GM19372 (cell line): ENCODE data around the gene CNP.

Source experiments
- ATAC-seq: cut with Tn5 transposase; IDR thresholded peaks from one replicate; pipeline ENCODE4 v1.9.1; 2021; ENCODE audit warnings: mild to moderate bottlenecking, low read depth, moderate library complexity; ENCODE audit not compliant: unreplicated experiment

Gene CNP

DNA sequence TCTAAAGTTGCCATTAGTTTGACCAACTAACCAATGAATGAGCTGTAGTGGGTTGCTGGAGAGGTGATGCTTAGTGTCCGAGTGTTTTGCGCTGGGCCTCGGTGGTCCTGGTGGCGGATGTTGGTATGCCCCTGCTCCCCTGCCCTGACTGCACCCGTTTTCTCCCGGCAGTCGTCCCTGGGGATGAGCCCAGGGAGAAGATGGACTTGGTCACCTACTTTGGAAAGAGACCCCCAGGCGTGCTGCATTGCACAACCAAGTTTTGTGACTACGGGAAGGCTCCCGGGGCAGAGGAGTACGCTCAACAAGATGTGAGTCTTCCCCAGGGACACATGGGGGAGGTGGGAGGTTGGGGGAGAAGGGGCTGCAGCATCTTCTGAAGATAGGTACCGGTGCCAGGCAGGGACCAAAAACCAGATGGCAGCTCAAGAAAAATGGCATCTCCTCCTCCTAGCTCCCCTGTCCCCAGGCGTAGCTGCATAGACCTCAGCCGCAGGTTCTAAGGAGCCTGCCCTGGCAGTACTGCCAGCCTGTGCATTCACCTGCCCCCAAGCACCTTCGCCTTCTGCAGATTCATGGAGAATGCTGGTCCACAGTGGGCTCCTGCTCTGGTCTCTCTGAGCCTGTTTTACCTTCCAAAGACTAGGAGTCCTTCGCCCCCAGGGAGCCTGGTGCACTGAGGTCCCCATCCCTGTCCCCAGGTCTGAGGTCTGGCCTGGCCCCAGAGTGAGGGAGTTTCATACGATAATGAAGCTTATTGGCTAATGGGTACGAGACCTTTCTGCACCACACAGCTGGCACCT, 5.3 kb downstream of the CNP start:
- ATAC-seq: no peak

DNA sequence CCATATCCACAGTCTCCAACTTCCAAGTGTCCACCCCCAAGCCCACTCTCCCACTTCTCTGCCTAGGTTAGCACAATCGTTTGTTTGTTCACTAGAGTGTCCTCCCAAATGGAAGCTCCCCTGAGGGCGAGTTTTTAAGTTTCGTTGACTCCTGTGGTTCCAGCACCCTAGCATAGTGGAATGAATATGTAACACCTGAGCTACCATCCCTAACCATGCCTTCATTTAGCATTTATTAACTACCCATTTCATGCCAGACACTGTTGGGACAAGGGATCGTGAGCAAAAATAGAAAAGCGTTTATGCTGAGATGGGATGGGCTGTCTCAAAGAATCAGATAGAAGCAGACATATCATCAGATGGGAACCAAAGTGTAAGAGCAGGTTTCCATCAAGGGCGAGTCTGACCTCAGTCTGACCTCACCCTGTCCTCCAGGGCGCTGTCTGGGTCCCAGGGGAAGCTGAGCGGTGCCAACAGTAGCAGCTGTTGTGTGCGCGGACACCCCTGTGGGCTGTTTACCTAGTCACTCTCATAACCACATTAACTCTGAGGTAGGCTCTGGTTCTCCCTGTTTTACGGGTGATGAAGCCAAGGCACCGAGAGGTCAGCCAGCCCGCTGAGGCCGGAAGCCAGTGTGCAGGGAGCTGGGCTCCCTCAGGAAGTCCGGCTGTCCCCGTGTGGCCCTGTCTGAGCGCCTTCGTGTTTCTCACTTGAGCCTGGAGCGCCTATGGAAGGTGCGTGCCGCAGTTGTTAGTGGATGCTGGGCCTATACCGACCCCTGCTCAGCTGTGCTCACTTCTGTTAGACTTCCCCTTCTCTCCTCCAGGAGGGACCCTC, 6.2 kb downstream of the CNP start:
- no peak for ATAC-seq

DNA sequence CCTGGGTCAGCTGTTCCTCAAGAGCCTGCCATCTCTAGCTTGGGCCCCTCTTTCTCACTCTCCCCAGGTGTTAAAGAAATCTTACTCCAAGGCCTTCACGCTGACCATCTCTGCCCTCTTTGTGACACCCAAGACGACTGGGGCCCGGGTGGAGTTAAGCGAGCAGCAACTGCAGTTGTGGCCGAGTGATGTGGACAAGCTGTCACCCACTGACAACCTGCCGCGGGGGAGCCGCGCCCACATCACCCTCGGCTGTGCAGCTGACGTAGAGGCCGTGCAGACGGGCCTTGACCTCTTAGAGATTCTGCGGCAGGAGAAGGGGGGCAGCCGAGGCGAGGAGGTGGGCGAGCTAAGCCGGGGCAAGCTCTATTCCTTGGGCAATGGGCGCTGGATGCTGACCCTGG, 6.8 kb downstream of the CNP start:
- no peak for ATAC-seq

DNA sequence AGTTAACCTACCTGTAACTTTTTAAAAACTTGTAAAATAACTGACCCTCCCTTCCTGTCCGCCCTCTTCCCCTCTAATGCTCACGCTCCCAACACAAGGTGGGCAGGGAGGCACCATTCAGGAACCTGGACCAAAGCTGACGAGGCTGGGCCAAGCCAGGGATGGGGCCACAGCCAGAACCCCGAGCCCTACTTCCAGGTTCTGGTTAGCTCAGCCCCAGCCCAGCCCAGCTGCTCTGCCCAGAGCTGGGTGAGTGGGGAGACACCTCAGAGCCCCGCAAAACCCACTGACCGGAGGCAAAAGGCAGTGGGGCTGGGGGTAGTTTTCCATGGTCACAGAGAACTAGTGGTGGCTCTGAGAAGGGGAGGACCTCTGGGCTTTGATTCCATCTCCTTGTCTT, 7.4 kb downstream of the CNP start:
- no peak for ATAC-seq

DNA sequence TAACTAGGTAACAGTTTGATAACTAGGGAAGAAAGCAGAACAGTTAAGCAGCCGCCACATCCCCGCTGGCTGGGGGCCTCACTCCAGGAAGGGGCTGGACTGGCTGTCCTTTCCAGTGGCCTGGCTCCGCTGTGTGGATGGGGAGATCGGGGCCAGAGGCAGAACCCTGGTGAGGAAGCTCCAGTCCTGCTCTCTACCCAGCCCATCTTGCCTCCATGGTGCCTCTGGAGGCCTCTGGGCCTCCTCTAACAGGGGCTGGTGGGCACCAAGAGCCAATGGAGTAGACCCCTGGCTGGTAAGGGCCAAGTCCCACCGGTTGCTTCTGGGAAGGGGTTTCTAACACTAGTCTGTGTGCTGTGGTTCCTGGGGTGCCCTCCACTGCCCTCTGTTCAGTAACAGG, 8.1 kb downstream of the CNP start:
- ATAC-seq: no peak

DNA sequence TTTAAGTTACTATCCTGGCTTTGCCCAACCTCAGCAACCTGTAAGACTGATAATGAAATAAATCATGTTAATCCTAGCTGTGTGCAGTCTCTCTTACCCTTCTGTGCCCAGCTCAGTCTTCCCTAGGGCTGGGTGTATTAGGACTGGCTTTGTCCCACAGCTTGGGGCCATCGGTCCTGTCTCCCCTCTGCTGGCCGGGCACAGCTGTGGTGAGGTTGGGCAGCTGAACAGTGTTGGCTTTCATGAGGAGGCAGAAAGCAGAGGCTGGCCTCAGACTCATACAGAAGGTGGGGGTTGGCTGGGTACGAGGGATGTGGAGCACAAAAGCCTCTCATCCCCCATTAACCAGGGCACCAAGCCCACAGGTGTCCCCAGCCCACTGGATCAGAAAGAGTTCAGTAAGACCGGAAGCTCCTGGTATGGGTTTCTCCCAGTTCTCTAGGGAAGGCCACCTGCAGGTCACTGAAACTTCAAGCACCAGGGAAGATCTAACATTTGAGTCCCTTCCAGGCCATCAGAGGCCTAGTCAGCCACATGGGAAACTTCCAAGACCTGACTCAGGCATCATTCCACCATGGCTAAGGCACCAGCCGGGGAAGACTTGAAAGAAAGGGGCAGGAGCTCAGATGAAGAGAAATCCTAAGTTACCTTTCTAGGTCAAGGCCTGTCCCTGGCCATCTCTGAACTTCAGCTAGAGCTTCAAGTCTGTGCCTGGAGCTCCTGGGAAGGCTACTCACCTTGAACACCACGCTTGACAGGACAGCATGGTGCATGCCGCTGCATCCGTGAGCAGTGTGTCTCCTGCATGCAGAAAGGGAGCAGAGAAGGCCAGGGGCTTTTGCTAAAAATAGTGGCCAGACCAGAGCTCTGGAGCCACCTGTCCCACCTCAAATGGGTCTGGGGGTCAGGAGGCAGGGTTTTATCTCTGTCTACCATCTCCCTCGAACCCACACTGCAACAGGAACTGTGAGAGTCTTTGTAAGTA, 8.8 kb downstream of the CNP start:
- ATAC-seq: no peak

DNA sequence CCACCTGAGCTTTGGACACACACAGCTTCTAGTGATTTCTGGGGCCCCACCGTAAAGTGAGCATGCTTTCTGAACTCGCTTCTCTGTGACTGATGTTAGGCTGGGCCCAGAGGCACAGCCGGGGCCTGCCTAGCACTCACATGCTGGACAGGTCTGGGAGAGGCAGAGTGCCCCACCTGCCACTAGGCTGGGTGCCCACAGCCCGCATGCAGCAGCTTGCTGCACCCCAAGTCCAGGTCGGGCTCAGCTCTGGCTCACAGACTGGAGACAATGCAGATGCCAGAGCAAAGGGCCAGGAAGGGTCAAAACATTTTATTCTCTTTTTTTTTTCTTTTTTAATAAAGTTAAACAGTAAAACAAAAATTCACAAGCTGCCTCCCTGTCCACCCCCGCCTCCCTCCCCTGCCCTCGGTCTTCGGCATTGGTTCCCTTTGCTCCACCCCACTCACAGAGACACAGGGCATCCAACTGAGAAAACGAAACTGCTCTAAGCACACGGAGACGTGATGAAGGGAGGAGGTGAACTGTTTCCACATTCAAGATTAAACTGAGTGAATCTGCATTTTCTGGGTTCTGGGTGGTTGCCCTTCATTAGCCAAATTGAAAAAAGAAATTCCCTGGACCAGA, 9.7 kb downstream of the CNP start:
- no peak for ATAC-seq

DNA sequence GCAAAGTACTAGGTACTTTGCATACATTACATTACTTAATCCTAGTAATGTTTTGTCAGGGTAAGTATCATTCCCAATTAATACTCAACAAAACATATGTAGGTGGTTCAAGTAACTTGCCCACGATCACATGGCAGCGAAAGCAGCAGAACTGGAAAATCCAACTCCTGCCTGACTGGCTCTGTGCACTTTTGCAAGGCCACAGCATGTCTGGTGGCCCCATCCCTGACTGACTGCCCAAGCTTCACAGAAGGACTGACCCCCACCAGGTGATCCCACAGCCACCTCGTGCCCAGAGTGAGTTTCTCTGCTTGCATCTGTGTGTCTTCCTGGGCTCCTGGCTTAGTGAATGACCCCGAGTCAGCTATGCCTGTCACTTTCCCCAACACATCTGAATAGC, 11.4 kb downstream of the CNP start:
- no peak for ATAC-seq

DNA sequence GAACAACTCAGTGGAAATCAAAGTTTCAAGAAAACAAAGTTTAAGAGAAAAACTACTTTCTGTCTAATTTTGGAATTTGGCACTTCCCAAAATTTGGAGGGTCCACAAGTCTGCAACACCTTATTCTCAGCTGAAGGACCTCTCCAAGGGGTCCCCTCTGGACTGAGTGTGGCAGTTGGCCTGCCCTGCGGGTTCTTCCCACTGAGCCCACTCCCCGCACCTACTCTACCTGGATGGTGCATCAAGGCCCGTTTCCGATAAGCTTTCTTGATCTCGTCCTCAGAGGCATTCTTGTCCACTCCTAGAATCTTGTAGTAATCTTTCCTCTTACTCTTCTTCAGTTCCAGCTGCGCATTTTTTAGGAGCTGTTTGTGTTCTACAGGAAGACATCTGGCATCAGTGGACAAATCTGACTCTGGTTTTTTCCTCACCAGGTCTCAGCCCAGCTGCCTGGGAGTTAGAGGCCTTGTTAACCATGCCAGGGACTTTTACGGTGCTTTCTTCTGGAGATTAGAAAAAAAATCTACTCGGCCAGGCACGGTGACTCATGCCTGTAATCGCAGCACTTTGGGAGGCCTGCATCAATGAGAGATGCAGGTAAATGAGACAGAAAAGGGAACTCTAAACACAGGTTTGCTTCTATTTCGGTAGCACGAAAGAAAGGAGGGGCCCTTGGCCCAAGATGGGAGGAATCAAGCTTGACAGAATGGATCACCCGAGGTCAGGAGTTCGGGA, 15.6 kb downstream of the CNP start:
- no peak for ATAC-seq

DNA sequence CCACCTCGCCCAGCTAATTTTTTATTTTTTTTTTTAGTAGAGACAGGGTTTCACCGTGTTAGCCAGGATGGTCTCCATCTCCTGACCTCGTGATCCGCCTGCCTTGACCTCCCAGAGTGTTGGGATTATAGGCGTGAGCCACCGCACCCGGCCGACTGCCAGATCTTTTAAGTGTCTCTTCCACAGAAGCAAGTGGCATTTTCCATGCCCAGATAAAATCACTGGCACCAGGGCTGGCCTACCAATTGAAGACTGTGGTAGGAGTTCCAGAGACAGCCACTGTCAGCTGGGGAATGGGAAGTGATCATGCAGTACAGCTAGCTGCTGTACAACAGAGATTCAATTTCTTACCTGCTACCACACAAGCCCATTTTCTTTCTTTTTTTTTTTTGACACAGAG, 17.9 kb downstream of the CNP start:
- no peak for ATAC-seq

DNA sequence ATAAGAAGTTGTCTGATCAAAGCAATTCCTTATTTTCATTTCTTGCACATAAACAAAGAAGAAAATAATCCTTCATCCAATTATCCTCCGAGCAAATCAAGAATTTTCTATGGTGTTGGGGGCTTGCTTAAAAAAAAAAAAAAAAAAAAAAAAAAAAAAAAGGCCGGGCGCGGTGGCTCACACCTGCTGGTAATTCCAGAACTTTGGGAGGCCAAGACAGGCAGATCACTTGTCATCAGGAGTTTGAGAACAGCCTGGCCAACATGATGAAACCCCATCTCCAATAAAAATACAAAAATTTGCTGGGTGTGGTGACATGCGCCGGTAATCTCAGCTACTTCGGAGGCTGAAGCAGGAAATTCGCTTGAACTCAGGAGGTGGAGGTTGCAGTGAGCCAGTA, 19.3 kb downstream of the CNP start:
- ATAC-seq: no peak

DNA sequence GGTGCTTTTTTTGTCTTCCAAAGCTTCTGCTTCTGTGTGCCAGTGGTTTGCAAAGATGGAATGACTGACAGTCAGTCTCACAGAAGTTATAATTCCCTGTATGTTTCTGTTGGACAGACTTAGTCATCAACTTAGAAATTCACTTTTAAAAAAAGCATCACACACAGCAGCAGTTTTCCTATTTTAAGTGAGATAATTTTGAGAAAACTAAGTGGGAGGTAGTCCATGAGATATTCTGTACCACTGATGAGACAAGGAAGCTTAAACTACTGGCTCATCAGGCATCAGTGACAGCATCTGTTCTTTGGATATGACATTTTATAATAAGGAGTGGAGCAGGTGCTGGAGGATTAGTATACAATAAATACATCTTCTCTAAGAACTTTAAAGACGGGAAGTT, 20.0 kb downstream of the CNP start:
- no peak for ATAC-seq

DNA sequence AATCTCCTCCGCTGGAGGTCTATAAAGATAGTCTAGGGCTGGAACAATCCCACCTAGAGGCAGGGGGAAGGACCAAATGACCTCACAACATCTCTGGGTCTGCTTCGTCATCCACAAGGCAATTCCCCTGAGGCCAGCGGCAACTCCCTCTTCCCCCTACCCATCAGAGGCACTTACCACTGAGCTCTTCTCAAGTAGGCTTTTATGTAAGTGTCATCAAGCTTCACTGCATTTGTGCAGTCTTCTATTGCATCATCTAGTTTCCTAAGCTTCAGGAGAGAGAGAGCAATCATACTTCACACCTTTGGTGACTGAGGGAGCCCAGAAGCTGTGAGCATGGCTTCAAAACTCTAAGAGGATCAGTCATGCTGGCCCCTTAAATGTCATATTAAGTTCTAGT, 21.0 kb downstream of the CNP start:
- no peak for ATAC-seq

DNA sequence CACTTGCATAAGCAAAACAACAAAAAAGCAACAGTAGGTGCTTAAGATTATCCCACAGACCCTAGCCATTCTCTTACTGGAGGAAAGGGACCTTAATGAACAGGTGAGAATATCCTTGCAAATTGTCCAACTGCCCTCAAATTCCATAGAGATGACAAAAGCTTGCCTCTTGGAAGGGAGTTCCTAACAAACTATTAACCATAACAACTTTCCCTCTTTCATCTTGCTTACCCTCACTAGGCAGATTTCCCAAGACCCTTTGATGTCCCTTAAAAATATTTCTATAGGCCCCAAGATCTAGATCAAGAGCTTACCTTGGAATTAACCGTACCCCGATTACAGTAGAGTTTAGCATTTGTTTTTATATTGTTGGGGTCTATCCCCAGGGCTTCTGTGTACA, 21.8 kb downstream of the CNP start:
- ATAC-seq: no peak

DNA sequence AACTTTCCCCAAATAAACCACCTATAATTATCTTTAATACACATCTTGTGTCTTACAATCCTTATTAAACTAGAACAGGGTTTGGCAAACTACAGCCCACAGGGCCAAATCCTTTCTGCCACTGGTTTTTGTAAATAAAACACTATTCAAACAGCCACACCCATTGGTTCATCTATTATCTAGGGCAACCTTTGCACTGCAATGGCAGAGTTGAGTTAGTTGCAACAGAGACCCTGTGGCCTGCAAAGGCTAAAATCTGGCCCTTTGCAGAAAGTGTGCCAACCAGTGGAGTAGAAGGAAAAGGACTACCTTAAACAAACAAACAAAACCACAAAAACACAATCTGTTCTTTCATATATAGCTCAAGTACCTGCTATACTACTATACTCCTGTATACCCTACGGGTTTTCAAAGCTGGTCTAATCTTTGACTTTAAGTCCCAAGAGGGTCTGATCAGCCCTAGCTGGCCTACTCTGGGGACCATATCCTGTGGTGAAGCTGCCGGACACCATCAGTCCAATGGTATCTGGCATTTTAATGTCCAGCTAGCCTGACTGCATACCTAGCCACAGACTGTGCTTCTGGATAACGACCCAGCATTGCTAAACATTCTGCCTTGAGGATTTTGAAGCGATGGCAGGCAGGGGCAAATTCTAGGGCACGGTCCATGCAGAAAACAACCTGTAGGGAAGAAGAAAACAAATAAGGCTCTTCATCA, 23.3 kb downstream of the CNP start:
- ATAC-seq: no peak

DNA sequence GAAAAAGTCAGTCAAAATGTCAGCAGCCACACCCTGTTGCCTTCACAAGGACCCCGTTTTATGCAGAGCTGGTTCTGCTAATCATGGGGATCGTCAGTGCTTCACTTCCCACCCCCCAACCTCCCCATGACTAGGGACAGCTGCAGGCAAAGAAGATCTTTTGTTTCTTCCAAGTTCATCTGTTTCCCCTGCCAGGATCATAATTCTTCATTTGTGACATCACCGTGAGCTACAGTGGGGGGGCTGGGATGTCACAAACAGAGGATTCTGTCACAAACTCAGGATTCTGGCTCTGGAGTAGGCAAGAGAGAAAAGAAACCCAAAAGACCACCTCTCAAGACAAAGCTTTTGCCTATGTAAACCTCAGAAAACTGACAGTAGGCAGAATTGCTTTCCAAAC, 26.0 kb downstream of the CNP start:
- ATAC-seq: no peak

DNA sequence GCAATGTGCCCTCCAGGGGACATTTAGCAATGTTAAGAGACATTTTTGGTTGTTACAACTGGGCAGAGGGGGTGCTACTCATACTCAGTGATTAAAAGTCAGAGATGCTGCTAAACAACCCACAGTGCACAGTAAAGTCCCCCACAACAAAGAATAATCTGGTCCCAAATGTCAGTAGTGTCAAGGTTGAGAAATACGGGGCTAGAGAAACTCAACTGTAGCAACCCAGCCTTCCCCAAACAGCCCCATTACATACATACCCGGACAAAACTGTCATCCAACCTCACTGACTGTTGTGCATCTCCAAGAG, 30.2 kb downstream of the CNP start:
- ATAC-seq: no peak

DNA sequence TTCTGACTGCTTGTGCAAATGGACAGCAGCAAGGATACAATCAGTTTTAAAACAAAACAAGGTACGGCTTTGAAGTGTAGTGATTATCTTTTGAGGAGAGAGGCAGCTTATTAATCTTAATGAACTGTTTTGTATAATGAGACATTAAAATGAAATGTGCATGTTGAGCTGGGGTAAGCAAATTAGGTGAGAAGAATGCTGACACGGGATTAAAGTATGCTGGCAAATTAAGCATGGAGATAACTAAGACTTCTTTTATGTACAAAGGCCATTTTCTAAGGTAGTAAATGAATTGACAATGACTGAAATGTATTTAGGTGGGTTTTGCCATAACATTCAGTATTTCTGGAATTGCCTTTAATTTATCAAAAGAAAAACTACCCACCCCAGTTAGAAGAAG, 31.9 kb downstream of the CNP start:
- ATAC-seq: no peak

DNA sequence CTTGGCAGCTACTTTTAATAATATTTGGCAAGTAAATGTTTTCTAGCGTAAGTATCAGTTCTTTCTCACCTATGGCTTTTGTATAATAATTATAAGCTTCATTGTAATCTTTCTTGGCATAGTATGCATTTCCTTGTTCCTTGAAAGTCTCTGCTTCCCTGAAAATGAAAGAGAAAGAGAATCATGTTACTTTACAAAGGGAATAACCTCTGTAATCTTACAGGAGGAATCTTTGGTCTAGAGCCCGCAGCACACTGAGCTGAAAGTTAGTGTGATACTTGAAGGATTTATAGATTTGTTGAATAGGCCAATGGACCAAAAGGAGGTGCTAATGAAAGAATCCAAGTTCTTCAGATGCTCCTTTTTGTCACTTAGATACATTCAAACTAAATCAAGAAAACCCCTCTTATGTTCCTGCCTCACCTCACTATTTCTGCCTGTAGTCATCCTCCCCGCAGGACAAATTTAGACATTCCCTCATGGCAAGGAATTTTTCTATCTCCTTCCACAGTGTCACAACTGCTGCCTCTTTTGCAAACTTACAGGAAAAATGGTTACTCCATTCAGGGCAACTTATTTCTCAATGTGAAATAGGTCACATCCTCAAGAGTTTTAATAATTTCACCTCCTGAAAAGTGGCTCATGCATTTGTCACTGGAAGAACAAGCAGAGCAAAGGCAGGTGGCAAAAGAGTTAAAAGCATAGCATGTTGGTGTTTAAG, 34.0 kb downstream of the CNP start:
- ATAC-seq: no peak
